Left lung (tissue), 10 donors: ENCODE data around the gene GBE1. TPM values are rescaled to one million over a fixed set of nuclear protein-coding genes. Genes with fewer than 3 reads are reported as not detected.

Source experiments
- ATAC-seq: fragments of 200-7000 bp; cut with Tn5 transposase; one replicate; pipeline ENCODE4 v1.9.1; 2020; ENCODE audit warnings: moderate library complexity
- DNase-seq, 4 donors: peaks; one replicate each; pipeline ENCODE4 v3.0.0-alpha.2; 2013 to 2020
- H3K27ac ChIP-seq, 2 donors: fragments of 200-600 bp; sonication (generic) in 1 of 2; one replicate each; pipeline versions ENCODE4 v1.5.0 to v1.8.0; 2020 to 2021
- H3K27me3 ChIP-seq, 2 donors: fragments of 200-600 bp; sonication (generic) in 1 of 2; one replicate each; pipeline versions ENCODE4 v1.5.0 to v1.8.0; 2020 to 2021
- H3K36me3 ChIP-seq, 2 donors: fragments of 200-600 bp; sonication (generic) in 1 of 2; one replicate each; pipeline versions ENCODE4 v1.5.0 to v1.8.0; 2020 to 2021
- H3K4me1 ChIP-seq, 2 donors: fragments of 200-600 bp; one replicate each; pipeline ENCODE4 v1.8.0; 2021
- H3K4me3 ChIP-seq, 2 donors: fragments of 200-600 bp; sonication (generic) in 1 of 2; one replicate each; pipeline versions ENCODE4 v1.5.0 to v1.8.0; 2020 to 2021; ENCODE audit warnings: mild to moderate bottlenecking in 1 of 2
- H3K9me3 ChIP-seq, 2 donors: fragments of 200-600 bp; sonication (generic) in 1 of 2; one replicate each; pipeline versions ENCODE4 v1.5.0 to v1.8.0; 2020 to 2021
- CTCF ChIP-seq, 2 donors: fragments of 200-600 bp; sonication (generic) in 1 of 2; IDR thresholded peaks; one replicate each; pipeline versions ENCODE4 v1.5.0 to v1.8.0; 2021; ENCODE audit warnings: antibody characterized with exemption in 2 of 2
- intact Hi-C, 2 donors: fragments of 100-400 bp; cut with DNase I; formaldehyde crosslinking; loops; one replicate each; pipeline versions ENCODE4 v1.11.2 to v1.14.2; 2022
- polyA plus RNA-seq, 6 donors: library from polyadenylated mRNA; unstranded; fragments of 120-200 nt; gene quantifications; one replicate each; pipeline ENCODE4 v1.2.1, GENCODE V29; 2013; ENCODE audit not compliant: insufficient read length in 6 of 6
- total RNA-seq, 2 donors: library from RNA; stranded (reverse); fragmentation: NEBNext Ultra II Directional; extraction: Animal tissue kit (Norgen Biotek cat#: 25700); gene quantifications; one replicate each; pipeline ENCODE4 v1.2.1, GENCODE V29; 2021
- donor health status: DM: no; HTN: yes; CAD: no.
- donor health status: DM: no; HTN: no; CAD: no.

Gene GBE1
- total and polyA plus RNA-seq, 8 donors = 13.3 to 53.1 (median 16.3) TPM

- Histone ChIP-seq H3K27ac (no peak overlapping the region), H3K27me3 (no peaks in the 10 kb centered on the region), H3K9me3 (no peaks in the 10 kb centered on the region), H3K4me3 (no peak overlapping the region), H3K4me1 (peaks cover 0 to 17% of the 10 kb centered on the region in 2 donors), H3K36me3 (no peaks in the 10 kb centered on the region)
- TF ChIP-seq CTCF (IDR thresholded peaks at IDR 0.05) = no peak
- DNase-seq = no peak
- no peak for ATAC-seq
- intact Hi-C loops = no loop called here
These were observed 53.4 kb downstream of the GBE1 start for GRCh38 chr3:81707996-81708395.

GRCh38 chr3:81702126-81702525, 59.3 kb downstream of the GBE1 start:
- Histone ChIP-seq H3K9me3 (no peaks in the 10 kb centered on the region), H3K27me3 (no peaks in the 10 kb centered on the region), H3K4me1 (peaks cover 0 to 7% of the 10 kb centered on the region in 2 donors), H3K27ac (no peak overlapping the region), H3K4me3 (no peak overlapping the region), H3K36me3 (peaks cover 0 to 4% of the 10 kb centered on the region in 2 donors)
- intact Hi-C loops = no loop called here
- no peak for TF ChIP-seq CTCF (IDR thresholded peaks at IDR 0.05)
- no peak for DNase-seq
- no peak for ATAC-seq

- intact Hi-C loops = no loop called here
- TF ChIP-seq CTCF (IDR thresholded peaks at IDR 0.05) = no peak
These were observed 61.7 kb downstream of the GBE1 start for GRCh38 chr3:81699536-81700320.

GRCh38 chr3:81696090-81696489, 65.4 kb downstream of the GBE1 start:
- no peak overlapping the region for H3K4me3 ChIP-seq
- no peak for TF ChIP-seq CTCF (IDR thresholded peaks at IDR 0.05)
- no peaks in the 10 kb centered on the region for H3K4me1 ChIP-seq
- peaks cover 0 to 7% of the 10 kb centered on the region in 2 donors for H3K36me3 ChIP-seq
- ATAC-seq (no peak), DNase-seq (no peak)
- no peaks in the 10 kb centered on the region for H3K27me3 ChIP-seq
- intact Hi-C loops = no loop called here
- H3K27ac ChIP-seq = no peak overlapping the region
- no peaks in the 10 kb centered on the region for H3K9me3 ChIP-seq

More at GRCh38 chr3:81699536-81700320, 61.7 kb downstream of the GBE1 start:
- Histone ChIP-seq H3K27ac (no peak overlapping the region), H3K4me1 (no peaks in the 10 kb centered on the region), H3K4me3 (no peak overlapping the region), H3K36me3 (peaks cover 0 to 7% of the 10 kb centered on the region in 2 donors), H3K9me3 (no peaks in the 10 kb centered on the region), H3K27me3 (no peaks in the 10 kb centered on the region)
- ATAC-seq = no peak
- no peak for DNase-seq

GRCh38 chr3:81695302-81695701, 66.1 kb downstream of the GBE1 start:
- H3K36me3 ChIP-seq = peaks cover 0 to 7% of the 10 kb centered on the region in 2 donors

More at GRCh38 chr3:81695302-81695701, 66.1 kb downstream of the GBE1 start:
- H3K9me3 ChIP-seq = no peaks in the 10 kb centered on the region
- H3K27me3 ChIP-seq = no peaks in the 10 kb centered on the region
- no peaks in the 10 kb centered on the region for H3K4me1 ChIP-seq
- H3K27ac ChIP-seq = no peak overlapping the region
- ATAC-seq = no peak
- no peak for TF ChIP-seq CTCF (IDR thresholded peaks at IDR 0.05)
- no peak for DNase-seq
- H3K4me3 ChIP-seq = no peak overlapping the region
- intact Hi-C loops = no loop called here
